Fibroblast of peridontal ligament (primary cell): ENCODE measurements around the gene AKR1D1.
"Not testable (repeated sequence)": the region's sequence is repeated elsewhere in the genome, so short reads cannot be mapped to it uniquely, and the experiment has no call there.

Experiments
- DNase-seq: peaks from one replicate; pipeline ENCODE4 v3.0.0-alpha.2; 2010; ENCODE audit errors: extremely low read depth

Gene AKR1D1

GRCh38 chr7:138122162-138122561, 45.9 kb downstream of the AKR1D1 start:
- DNase-seq: no peak

DNA sequence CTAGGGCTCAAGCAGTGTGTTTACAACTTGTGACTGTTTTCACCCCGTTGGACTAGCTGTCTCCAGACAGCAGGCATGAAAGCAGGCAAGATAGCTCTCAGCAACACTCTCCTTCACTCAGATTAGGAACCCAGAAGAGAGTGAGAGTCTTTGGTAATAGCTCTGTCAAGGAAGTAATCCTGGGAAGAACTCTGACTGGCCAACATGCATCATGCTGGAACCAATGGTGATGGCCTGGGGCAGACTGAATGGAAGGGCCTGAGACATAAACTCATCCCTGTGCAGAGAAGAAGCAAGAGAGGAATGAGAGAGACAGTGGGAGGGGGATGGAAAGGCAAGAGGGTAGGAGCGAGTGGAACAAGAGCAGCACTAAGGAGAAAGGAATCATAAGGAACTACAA, 48.9 kb downstream of the AKR1D1 start:
- no peak for DNase-seq

- DNase-seq: peak; percentile 6
Observed at GRCh38 chr7:138125598-138126111, 49.4 kb downstream of the AKR1D1 start.

GRCh38 chr7:138126928-138127327, 50.7 kb downstream of the AKR1D1 start:
- no peak for DNase-seq

GRCh38 chr7:138127996-138128395, 51.7 kb downstream of the AKR1D1 start:
- no peak for DNase-seq

GRCh38 chr7:138129551-138130165, 53.4 kb downstream of the AKR1D1 start:
- no peak for DNase-seq

DNA sequence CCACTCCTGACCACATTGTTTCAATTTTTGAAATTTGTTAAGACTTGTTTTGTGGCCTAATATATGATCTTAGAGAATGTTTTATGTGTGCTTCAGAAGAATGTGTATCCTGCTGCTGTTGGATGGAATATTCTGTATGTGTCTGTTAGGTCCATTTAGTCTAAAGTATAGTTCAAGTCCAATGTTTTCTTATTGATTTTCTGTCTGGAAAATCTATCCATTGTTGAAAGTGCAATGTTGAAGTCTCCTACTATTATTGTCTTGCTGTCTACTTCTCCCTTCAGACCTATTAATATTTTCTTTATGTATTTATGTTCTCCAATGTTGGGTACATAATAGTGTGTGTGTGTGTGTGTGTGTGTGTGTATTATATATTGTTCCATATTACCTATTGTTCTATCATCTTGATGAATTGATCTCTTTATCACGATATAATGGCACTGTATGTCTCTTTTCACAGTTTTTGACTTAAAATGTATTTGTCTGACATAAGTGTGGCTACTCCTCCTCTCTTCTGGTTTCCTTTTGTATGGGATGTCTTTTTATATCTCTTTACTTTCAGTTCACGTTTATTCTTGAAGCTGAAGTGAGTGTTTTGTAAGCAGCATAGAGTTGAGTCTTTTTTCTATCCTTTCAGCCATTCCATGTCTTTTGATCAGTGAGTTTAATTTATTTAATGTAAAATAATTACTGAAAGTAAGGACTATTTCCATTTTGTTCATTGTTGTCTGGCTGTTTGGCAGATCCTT, 61.3 kb downstream of the AKR1D1 start:
- no peak for DNase-seq

- DNase-seq: no peak
Observed at GRCh38 chr7:138138244-138138643, 62.0 kb downstream of the AKR1D1 start.

- no peak for DNase-seq
Observed at GRCh38 chr7:138142583-138143201, 66.4 kb downstream of the AKR1D1 start.

GRCh38 chr7:138144958-138145357, 68.7 kb downstream of the AKR1D1 start:
- no peak for DNase-seq

DNA sequence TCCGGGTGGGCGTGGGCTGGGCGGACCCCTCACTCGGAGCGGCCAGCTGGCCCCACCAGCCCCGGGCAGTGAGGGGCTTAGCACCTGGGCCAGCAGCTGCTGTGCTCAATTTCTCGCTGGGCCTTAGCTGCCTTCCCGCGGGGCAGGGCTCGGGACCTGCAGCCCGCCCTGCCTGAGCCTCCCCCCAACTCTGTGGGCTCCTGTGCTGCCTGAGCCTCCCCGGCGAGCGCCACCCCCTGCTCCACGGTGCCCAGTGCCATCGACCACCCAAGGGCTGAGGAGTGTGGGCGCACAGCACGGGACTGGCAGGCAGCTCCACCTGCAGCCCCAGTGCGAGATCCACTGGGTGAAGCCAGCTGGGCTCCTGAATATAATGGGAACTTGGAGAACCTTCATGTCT, 70.0 kb downstream of the AKR1D1 start:
- DNase-seq: not testable (repeated sequence)

DNA sequence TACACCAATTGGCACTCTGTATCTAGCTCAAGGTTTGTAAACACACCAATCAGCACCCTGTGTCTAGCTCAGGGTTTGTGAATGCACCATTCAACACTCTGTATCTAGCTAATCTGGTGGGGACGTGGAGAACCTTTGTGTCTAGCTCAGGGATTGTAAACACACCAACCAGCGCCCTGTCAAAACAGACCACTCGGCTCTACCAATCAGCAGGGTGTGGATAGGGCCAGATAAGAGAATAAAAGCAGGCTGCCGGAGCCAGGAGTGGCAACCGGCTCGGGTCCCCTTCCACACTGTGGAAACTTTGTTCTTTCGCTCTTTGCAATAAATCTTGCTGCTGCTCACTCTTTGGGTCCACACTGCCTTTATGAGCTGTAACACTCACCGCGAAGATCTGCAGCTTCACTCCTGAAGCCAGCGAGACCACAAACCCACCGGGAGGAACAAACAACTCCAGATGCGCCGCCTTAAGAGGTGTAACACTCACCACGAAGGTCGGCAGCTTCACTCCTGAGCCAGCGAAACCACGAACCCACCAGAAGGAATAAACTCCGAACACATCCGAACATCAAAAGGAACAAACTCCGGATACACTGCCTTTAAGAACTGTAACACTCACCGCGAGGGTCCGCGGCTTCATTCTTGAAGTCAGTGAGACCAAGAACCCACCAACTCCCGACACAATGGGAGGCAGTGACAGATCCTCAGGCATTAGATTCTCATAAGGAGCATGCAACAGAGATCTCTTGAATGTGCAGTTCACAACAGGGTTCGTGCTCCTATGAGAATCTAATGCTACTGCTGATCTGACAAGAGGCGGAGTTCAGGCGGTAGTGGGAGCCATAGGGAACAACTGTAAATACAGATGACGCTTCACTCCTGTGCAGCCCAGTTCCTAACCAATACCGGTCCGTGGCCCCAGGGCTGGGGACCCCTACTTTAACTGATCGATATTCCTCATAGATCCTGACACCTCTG, 70.8 kb downstream of the AKR1D1 start:
- not testable (repeated sequence) for DNase-seq

DNA sequence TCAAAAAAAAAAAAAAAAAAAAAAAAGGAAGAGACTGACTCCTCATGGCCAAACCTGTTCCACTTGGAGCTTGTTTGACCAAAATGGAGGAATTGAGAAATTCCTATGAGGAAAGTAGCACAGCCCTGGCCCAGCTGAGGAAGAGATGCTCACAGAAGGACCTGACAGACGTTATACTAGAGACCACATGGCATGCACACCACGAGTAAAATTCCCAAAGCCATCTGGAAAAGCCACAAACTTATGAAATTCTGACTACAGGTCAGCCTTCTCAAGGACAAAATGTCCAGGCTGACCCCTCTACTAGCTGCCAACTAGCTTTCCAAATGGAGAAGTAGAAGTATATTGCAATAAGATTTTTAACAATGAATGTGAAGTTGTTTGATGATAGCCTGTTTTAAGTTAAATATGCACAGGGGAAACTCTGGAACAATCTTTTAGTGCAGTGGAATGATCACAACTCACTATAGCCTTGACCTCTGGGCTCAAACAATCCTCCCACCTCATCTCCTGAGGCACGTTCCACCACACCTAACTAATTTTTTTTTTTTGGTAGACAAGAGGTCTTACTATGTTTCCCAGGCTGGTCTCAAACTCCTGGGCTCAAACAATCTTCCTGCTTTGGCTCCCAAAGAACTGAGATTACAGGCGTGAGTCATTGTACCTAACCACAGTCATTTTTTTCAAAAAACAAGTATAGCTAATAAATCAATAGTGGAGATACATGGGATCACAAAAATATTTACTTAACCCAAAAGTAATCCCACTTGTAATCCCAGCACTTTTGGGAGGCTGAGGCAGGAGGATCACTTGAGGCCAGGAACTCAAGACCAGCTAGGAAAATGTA, 75.7 kb downstream of the AKR1D1 start:
- no peak for DNase-seq

- DNase-seq: no peak
Observed at GRCh38 chr7:138154661-138155060, 78.4 kb downstream of the AKR1D1 start.

- DNase-seq: no peak
Observed at GRCh38 chr7:138157702-138158101, 81.4 kb downstream of the AKR1D1 start.

DNA sequence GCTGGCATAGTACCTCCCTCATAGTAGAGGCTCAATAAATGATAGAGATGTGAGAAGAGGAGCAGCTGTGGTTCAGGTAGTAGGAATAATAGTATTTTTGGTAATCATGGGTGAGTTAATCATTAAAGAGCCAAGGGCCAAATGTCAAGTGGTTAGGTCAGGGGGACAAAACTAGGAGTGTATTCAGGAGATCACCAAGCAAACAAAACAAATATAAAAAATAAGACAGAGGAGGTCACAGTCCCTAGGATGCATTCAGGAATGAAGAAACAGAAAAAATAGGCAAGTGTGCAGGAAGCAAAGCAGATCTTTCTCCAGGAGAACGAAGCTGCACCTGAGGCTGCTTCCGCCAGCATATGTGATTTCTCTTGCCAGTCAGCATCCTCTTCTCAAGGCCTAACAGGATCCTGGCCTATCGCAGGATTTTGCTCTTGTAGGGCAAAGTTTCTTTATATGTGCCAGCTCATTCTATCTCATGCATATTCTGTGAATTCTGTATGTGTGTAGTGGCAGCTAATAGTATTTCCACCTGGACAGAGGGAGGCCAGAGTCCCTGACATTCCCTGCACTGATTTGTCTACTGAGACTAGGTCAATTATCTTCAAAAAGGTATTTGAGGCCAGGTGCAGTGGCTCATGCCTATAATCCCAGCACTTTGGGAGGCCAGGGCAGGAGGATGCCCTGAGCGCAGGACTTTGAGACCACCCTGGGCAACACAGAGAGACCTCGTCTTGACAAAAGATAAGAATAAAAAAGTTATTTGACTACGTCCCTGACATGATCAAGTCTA, 82.7 kb downstream of the AKR1D1 start:
- DNase-seq: no peak

DNA sequence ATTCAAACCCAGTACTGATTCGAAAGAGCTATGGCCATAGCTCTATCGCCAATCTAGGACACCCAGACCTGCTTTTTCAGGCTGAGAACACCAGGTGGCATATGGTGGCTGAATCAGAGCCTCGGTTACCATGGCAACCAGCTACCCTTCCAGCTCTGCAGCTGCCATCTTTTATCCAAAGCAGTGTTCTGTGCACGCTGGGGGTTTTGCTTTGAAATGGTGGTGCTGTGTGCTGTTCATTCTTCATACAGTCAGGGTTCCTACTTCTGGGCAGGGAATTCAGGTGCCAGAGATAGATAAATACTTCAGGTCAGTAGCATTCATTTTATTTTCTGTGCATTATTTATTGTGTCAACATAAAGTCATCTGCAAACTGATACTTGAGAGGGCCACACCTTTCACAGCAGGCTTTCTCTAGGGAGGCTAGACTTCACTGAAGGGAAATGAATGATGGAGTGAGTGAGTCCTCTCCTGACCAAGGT, 85.4 kb downstream of the AKR1D1 start:
- peak; percentile 86 for DNase-seq

- DNase-seq: no peak
Observed at GRCh38 chr7:138162236-138162635, 86.0 kb downstream of the AKR1D1 start.

DNA sequence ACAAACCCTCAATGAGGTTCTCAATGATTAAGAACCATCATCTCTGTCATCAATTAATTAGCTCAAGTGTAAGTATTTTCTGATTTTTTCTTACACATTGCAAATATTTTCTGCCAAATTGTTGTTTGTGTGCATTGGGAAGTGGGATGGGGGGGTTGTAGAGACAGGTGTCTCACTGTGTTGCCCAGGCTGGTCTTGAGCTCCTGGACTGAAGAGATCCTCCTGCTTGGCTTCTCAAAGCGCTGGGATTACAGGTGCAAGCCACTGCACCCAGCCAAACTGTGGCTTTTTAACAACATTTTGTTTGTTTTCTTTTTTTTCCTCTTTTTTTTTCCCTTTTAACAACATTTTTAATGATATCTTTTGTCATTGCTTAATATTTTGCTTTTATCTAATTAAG, 87.5 kb downstream of the AKR1D1 start:
- no peak for DNase-seq

DNA sequence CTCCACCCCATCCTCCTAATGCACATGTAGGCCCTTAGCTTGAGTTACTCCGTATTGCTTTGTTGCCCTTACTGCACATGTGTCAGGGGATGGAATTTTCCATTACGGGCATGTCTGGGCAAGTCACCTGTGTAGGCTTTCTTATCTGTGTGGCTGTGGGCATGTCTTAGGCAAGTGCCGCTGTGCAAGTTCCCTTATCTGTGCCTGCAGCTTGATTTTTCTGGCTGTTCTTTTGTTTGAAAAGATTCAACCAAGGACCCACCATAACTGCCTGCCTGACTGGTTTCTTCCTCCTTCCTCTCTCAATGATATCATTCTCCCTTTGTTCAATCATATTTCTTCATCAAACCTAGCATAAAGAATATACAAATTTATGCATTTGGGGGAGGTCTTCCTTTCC, 88.5 kb downstream of the AKR1D1 start:
- no peak for DNase-seq
